ENCODE results near the gene ATXN7L1.

ATXN7L1 gene

GRCh38 chr7:105831302-105831620 lies 45.1 kb downstream of the ATXN7L1 start:
- TF ChIP-seq TCF4 (CRISPR knock-in tag; IDR thresholded peaks at IDR 0.05; ENCODE audit: borderline replicate concordance), result no peak
- TF ChIP-seq PPARA (CRISPR knock-in tag; IDR thresholded peaks at IDR 0.05; ENCODE audit: borderline replicate concordance), result no peak
- no peak for TF ChIP-seq ISL1 (CRISPR knock-in tag; IDR thresholded peaks at IDR 0.05)
- no peak for TF ChIP-seq PATZ1 (CRISPR knock-in tag; IDR thresholded peaks at IDR 0.05; ENCODE audit: borderline replicate concordance)
- TF ChIP-seq ARNTL (CRISPR knock-in tag; IDR thresholded peaks at IDR 0.05; ENCODE audit: borderline replicate concordance, low read depth), result no peak
- no peak for TF ChIP-seq ZC3H10 (CRISPR knock-in tag; IDR thresholded peaks at IDR 0.05)
- TF ChIP-seq BACH2 (CRISPR knock-in tag; IDR thresholded peaks at IDR 0.05; ENCODE audit: borderline replicate concordance), result no peak
- no peak for TF ChIP-seq ESRRG (CRISPR knock-in tag; IDR thresholded peaks at IDR 0.05)
- TF ChIP-seq ZNF70 (CRISPR knock-in tag; IDR thresholded peaks at IDR 0.05), result no peak
- TF ChIP-seq OSR1 (CRISPR knock-in tag; IDR thresholded peaks at IDR 0.05), result no peak
- no peak for TF ChIP-seq ZFP3 (CRISPR knock-in tag; IDR thresholded peaks at IDR 0.05)
- no peak for TF ChIP-seq RARB (CRISPR knock-in tag; IDR thresholded peaks at IDR 0.05)
- no peak for TF ChIP-seq ZNF565 (CRISPR knock-in tag; conservative IDR thresholded peaks at IDR 0.05; ENCODE audit: low read depth)
- no peak for TF ChIP-seq CSDC2 (CRISPR knock-in tag; IDR thresholded peaks at IDR 0.05)
- TF ChIP-seq CREB5 (CRISPR knock-in tag; IDR thresholded peaks at IDR 0.05; ENCODE audit: low read depth), result no peak
- no peak for TF ChIP-seq GLIS3 (CRISPR knock-in tag; IDR thresholded peaks at IDR 0.05)
- TF ChIP-seq POU6F1 (CRISPR knock-in tag; IDR thresholded peaks at IDR 0.05; ENCODE audit: borderline replicate concordance, low read depth), result no peak
- ATAC-seq, result no peak

- ATAC-seq, result peak; percentile 96
- TF ChIP-seq TOX (CRISPR knock-in tag; IDR thresholded peaks at IDR 0.05; ENCODE audit: borderline replicate concordance), result peak; percentile 94
- peak; percentile 60; the same call in 1 of the 2 replicates for TF ChIP-seq ESRRG (CRISPR knock-in tag; IDR thresholded peaks at IDR 0.05)
- TF ChIP-seq BACH2 (CRISPR knock-in tag; IDR thresholded peaks at IDR 0.05; ENCODE audit: borderline replicate concordance), result no peak
- peak; percentile 88; the same call in 1 of the 2 replicates for TF ChIP-seq POU6F1 (CRISPR knock-in tag; IDR thresholded peaks at IDR 0.05; ENCODE audit: borderline replicate concordance, low read depth)
- TF ChIP-seq CSDC2 (CRISPR knock-in tag; IDR thresholded peaks at IDR 0.05), result peak; percentile 85; the same call in 1 of the 2 replicates
- peak; percentile 93 for TF ChIP-seq PATZ1 (CRISPR knock-in tag; IDR thresholded peaks at IDR 0.05; ENCODE audit: borderline replicate concordance)
- TF ChIP-seq ZNF565 (CRISPR knock-in tag; conservative IDR thresholded peaks at IDR 0.05; ENCODE audit: low read depth), result no peak
- TF ChIP-seq GLIS3 (CRISPR knock-in tag; IDR thresholded peaks at IDR 0.05), result no peak
- TF ChIP-seq ARNTL (CRISPR knock-in tag; IDR thresholded peaks at IDR 0.05; ENCODE audit: borderline replicate concordance, low read depth), result no peak; the same call in 1 of the 2 replicates
- no peak for TF ChIP-seq SNAI2 (CRISPR knock-in tag; IDR thresholded peaks at IDR 0.05)
- TF ChIP-seq OSR1 (CRISPR knock-in tag; IDR thresholded peaks at IDR 0.05), result no peak
- TF ChIP-seq CREB5 (CRISPR knock-in tag; IDR thresholded peaks at IDR 0.05; ENCODE audit: low read depth), result peak; percentile 86; the same call in 1 of the 2 replicates
- peak; percentile 97 for TF ChIP-seq ISL1 (CRISPR knock-in tag; IDR thresholded peaks at IDR 0.05)
- no peak for TF ChIP-seq ZNF70 (CRISPR knock-in tag; IDR thresholded peaks at IDR 0.05)
- peak; percentile 94; the same call in 1 of the 2 replicates for TF ChIP-seq ZC3H10 (CRISPR knock-in tag; IDR thresholded peaks at IDR 0.05)
- peak; percentile 51; the same call in 1 of the 2 replicates for TF ChIP-seq ZNF8 (CRISPR knock-in tag; IDR thresholded peaks at IDR 0.05)
- peak; percentile 19; the same call in 1 of the 2 replicates for TF ChIP-seq TCF4 (CRISPR knock-in tag; IDR thresholded peaks at IDR 0.05; ENCODE audit: borderline replicate concordance)
- no peak for TF ChIP-seq TSHZ2 (CRISPR knock-in tag; IDR thresholded peaks at IDR 0.05)
- TF ChIP-seq RARB (CRISPR knock-in tag; IDR thresholded peaks at IDR 0.05), result peak; percentile 92
- TF ChIP-seq ZFP30 (CRISPR knock-in tag; IDR thresholded peaks at IDR 0.05), result no peak
Measured at GRCh38 chr7:105830405-105831301, 45.7 kb downstream of the ATXN7L1 start.
